Endothelial cell (in vitro differentiated cells): ENCODE results near the gene ANXA2. TPM values are rescaled to one million over a fixed set of nuclear protein-coding genes. Genes with fewer than 3 reads are reported as not detected.
"Not testable (repeated sequence)": the region's sequence is repeated elsewhere in the genome, so short reads cannot be mapped to it uniquely, and the experiment has no call there.

Experiments
- DNase-seq: peaks from one replicate; pipeline ENCODE4 v3.0.0; 2021; ENCODE audit warnings: low spot score
- H3K27ac Mint-ChIP-seq: one replicate; pipeline ENCODE4 v1.8.0; 2021; ENCODE audit warnings: mixed read lengths, inconsistent platforms; ENCODE audit not compliant: unreplicated experiment
- H3K27me3 Mint-ChIP-seq: one replicate; pipeline ENCODE4 v1.8.0; 2021; ENCODE audit warnings: mild to moderate bottlenecking, moderate library complexity, mixed read lengths, inconsistent platforms; ENCODE audit not compliant: unreplicated experiment
- H3K36me3 Mint-ChIP-seq: one replicate; pipeline ENCODE4 v1.8.0; 2021; ENCODE audit warnings: mild to moderate bottlenecking, low read depth, mixed read lengths, inconsistent platforms; ENCODE audit not compliant: unreplicated experiment
- H3K4me1 Mint-ChIP-seq: one replicate; pipeline ENCODE4 v1.8.0; 2021; ENCODE audit warnings: mild to moderate bottlenecking, mixed read lengths, inconsistent platforms; ENCODE audit not compliant: unreplicated experiment
- H3K4me3 Mint-ChIP-seq: one replicate; pipeline ENCODE4 v1.8.0; 2021; ENCODE audit warnings: mild to moderate bottlenecking, mixed read lengths, inconsistent platforms; ENCODE audit not compliant: unreplicated experiment
- H3K9me3 Mint-ChIP-seq: one replicate; pipeline ENCODE4 v1.8.0; 2021; ENCODE audit warnings: mixed read lengths, inconsistent platforms; ENCODE audit not compliant: unreplicated experiment
- total RNA-seq: library from RNA; stranded (reverse); fragmentation: NEBNext Ultra II Directional; extraction: Animal tissue kit (Norgen Biotek cat#: 25700); gene quantifications from one replicate; pipeline ENCODE4 v1.2.1, GENCODE V29; 2021; ENCODE audit not compliant: unreplicated experiment
- TF ChIP-seq, protein P1 (sequence below): fragments of 200-600 bp; sonication (generic); IDR thresholded peaks from one replicate; pipeline ENCODE4 v1.5.0; 2021; ENCODE audit warnings: antibody characterized with exemption; ENCODE audit not compliant: unreplicated experiment

The ANXA2 gene
- total RNA-seq, 1 donor from 2014 or later: 283 TPM

DNA sequence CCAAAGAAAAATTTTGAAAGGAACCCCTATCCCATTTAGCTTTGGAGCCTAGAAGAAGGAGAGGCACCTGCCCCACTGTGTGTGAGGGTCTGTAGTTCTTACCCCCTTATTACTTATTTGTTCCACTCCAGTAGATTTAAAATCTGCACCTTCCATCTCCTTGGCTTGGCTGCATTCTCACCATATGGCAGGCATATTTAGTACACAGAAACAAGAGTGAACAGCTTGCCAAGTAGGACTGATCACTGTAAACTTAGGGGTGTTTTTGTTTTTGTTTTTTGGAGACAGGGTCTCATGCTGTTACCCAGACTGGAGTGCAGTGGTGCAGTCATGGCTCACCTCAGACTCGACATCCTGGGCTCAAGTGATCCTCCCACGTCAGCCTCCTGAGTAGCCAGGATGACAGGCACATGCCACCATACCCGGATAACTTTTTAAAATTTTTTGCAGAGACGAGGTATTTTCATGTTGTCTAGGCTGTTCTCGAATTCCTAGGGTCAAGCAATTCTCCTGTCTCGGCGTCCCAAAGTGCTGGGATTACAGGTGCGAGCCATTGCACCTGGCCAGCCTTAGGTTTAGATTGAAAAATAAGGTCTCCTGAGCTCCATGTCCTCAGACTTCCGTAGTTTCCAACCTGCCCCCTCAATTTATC is 14.1 kb upstream of the ANXA2 start:
- no peak overlapping the region for H3K27ac Mint-ChIP-seq
- TF ChIP-seq, protein P1, sequence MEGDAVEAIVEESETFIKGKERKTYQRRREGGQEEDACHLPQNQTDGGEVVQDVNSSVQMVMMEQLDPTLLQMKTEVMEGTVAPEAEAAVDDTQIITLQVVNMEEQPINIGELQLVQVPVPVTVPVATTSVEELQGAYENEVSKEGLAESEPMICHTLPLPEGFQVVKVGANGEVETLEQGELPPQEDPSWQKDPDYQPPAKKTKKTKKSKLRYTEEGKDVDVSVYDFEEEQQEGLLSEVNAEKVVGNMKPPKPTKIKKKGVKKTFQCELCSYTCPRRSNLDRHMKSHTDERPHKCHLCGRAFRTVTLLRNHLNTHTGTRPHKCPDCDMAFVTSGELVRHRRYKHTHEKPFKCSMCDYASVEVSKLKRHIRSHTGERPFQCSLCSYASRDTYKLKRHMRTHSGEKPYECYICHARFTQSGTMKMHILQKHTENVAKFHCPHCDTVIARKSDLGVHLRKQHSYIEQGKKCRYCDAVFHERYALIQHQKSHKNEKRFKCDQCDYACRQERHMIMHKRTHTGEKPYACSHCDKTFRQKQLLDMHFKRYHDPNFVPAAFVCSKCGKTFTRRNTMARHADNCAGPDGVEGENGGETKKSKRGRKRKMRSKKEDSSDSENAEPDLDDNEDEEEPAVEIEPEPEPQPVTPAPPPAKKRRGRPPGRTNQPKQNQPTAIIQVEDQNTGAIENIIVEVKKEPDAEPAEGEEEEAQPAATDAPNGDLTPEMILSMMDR: no peak

DNA sequence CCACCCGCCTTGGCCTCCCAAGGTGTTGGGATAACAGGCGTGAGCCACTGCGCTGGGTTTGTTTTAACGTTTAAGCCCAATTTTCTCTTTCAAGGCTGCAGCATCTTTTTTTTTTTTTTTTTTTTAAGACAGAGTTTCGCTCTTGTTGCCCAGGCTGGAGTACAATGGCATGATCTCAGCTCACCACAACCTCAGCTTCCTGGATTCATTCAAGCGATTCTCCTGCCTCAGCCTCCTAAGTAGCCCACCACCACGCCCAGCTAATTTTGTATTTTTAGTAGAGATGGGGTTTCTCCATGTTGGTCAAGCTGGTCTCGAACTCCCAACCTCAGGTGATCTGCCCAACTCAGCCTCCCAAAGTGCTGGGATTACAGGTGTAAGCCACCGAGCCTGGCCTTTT is 12.6 kb upstream of the ANXA2 start:
- DNase-seq, H3K27ac Mint-ChIP-seq, H3K4me3 Mint-ChIP-seq, H3K36me3 Mint-ChIP-seq, H3K9me3 Mint-ChIP-seq, H3K27me3 Mint-ChIP-seq: not testable (repeated sequence)
- peaks cover 12% of the 10 kb centered on the region for H3K4me1 Mint-ChIP-seq

More for the DNA sequence above, 14.1 kb upstream of the ANXA2 start:
- peaks cover 7% of the 10 kb centered on the region for H3K4me1 Mint-ChIP-seq
- no peak for DNase-seq
- no peak overlapping the region for H3K4me3 Mint-ChIP-seq
- no peaks in the 10 kb centered on the region for H3K9me3 Mint-ChIP-seq
- H3K27me3 Mint-ChIP-seq: peaks cover 2% of the 10 kb centered on the region
- H3K36me3 Mint-ChIP-seq: no peaks in the 10 kb centered on the region

DNA sequence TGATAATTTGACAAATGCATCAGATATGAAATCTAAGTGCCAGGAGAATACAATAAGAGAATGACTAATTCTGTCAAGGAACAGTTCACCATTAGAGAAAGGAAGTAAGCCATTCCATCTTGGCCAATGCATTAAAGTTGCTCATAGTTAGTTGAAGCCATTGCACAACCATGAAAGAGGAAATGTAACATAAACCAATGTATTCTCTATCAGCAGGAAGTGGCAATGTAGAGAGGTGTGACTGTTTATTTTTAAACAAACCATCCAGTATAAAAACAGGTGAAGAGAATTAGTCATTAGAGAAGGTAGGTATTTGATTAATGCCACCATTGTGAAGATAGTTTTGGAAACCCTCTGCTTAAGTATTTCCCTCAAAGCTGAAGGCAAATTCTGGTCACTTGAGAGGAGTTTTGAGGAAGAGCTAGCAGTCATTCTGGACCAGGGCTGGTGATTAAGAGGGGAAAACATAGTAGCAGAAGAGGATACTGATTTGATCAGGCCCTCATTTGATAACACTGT is 10.7 kb upstream of the ANXA2 start:
- Mint-ChIP-seq H3K4me3 (no peak overlapping the region), H3K9me3 (no peaks in the 10 kb centered on the region), H3K4me1 (peaks cover 12% of the 10 kb centered on the region), H3K36me3 (no peaks in the 10 kb centered on the region), H3K27me3 (peaks cover 2% of the 10 kb centered on the region), H3K27ac (no peak overlapping the region)
- TF ChIP-seq, protein P1: no peak
- DNase-seq: no peak

DNA sequence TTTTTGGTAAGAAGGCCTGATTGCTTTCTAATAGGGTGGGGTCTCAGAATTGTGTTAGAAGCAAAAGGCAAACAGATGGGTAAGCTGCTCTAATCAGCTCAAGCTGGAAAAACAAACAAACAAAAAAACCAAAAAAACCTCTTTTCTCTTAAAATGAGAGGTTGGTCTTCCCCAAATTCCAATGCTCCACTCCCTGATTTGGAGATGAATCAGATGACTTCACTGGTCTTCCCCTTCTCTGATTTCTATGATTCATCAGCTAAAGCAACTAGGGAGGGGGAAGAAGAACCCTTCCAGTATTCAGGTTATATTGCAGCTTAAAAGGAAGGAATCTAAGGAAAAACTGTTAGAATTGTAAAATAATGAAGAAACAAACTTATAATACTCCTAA is 9.6 kb upstream of the ANXA2 start:
- Mint-ChIP-seq H3K27me3 (peaks cover under 1% of the 10 kb centered on the region), H3K36me3 (no peaks in the 10 kb centered on the region), H3K4me3 (no peak overlapping the region), H3K4me1 (peaks cover 19% of the 10 kb centered on the region), H3K9me3 (no peaks in the 10 kb centered on the region), H3K27ac (no peak overlapping the region)
- TF ChIP-seq, protein P1: no peak
- DNase-seq: no peak

DNA sequence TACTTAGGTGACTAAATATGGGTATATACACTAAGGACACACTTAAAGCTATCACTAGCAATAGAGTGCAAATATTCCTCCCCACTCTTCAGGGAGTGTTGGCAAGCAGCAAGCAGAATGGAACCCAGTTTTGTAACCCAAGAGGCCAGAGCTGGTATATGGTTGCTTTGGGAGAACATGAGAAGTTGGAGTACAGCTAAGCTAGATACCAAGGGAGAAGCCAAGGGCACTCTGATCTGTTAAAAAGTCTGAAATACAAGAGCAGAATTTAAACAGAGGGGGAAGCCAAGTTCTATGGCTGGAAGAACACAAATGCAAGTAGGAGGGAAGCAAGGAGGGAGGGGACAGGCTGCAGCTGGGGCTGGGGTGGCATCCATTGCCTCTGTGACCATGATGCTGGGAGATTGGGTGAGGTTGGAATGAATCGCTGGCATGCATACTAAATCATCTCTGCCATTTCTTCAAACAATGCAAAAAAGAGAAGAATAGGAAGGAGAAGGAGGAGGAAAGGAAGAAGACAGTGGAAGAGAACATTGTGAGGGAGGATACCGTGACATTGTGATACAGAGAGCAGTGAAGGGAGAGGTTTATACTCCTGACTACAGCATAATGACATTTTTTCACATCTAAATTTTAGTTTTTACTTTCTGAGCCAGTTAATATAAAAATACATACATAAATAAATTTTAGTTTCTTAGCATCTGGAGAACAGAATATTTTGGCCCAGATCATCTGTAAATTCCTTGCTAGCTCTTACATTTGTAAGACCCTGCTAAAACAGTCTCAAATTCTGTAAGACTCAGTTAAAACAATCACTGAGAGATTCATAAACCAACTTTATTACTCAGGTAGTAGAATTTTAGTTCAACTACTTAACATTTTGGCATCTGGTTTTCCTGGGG is 9.0 kb upstream of the ANXA2 start:
- no peak for DNase-seq
- Mint-ChIP-seq H3K36me3 (no peaks in the 10 kb centered on the region), H3K27me3 (no peaks in the 10 kb centered on the region), H3K4me3 (no peak overlapping the region), H3K27ac (no peak overlapping the region), H3K4me1 (peaks cover 19% of the 10 kb centered on the region), H3K9me3 (no peaks in the 10 kb centered on the region)
- TF ChIP-seq, protein P1: no peak
